Skeletal muscle cell (primary cell): ENCODE results near the gene PARD6G.

ENCODE experiments used
- DNase-seq: peaks from one replicate; pipeline ENCODE4 v3.0.0-alpha.2; 2010; ENCODE audit warnings: low read depth
- H3K4me3 ChIP-seq: 2 replicates; pipeline ENCODE4 v1.5.1; 2011; ENCODE audit warnings: low read depth, mild to moderate bottlenecking, control low read depth, low read length, moderate library complexity

The PARD6G gene

DNA sequence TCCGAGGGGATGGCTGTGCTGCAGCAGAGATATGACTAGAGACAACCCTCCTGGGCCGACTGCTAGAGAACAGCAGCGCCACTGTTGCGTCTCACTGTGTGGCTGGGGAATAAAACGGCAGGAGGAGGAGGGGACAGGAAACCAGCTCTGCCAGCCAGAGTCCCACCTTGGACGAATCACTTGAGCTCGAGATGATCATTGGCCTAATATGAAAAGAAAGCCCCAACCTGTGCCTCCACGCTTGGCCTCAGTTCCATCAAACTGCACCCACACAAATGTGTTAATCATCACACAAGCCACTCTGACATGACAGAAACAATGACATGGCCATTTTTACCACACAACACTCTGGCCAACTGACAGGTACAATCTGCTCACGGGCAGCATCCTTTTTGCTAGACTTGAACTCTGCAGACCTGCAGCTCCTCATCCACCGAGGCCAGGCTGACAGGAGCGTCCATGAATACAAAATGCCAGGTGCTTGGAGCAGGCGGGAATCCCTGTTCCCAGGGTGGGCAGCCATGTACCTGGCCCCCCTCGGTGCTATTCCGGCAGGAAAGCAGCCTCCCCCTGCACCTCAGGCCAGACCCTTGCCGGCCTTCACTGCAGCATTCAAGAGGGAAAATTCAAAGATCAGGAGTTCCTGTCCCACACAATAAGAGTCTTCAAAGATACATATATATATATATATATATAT is 52.3 kb downstream of the PARD6G start:
- DNase-seq: no peak
- no peak overlapping the region for H3K4me3 ChIP-seq

DNA sequence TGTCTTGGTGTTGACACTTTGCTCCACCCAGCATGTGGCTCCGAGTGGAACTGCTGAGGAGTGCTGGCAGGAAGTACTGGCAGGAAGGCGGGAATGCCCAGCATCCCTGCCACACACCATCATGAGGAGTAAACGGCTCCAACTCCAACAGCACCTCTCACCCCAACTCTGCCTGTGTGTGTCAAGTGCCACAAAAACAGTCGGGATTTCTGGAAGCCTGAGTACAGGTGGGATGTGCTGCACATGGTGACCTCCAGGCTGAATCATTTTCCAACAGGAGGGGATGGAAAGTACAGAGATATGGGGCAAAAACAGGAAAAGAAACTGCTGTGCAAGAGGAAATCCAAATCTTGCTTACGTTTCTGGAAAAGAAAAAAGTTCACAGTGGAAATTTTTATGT is 53.6 kb downstream of the PARD6G start:
- H3K4me3 ChIP-seq: no peak overlapping the region

DNA sequence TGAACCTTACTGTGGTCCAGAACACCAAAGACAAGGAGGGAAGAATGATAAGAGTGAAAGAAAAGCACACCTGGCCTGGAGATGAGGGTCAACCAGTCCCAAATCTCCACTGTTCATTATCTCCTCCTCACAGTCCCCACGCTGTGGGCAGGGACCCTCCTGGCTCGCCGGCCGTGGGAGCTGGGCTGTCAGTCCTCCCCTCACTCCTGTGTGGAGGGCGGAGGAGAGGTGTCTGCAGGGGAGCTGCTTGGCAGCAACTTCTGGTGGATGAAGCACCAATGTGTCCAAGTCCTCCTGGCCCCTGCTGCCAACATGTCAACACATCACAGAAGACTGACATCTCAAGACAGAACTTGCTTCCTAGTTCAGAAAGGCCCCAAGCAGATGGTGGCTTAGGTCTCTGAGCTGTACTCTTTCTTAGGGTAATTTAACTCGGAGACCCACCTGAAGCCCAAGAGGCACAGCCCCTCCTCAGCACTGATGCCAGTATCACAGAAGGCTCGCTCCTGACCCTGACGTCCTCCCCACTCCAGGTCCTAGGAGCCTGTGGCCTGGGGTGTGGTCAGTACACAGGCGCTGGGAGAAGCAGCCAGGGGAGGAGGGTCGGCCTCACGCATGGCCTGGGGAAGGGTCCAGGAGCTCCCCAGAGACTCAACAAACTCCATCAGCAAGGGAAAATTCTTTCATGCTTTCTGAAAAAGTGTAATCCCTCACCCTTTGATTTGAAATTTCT is 54.5 kb downstream of the PARD6G start:
- H3K4me3 ChIP-seq: no peak overlapping the region
- DNase-seq: no peak

More for the DNA sequence above, 53.6 kb downstream of the PARD6G start:
- DNase-seq: no peak

DNA sequence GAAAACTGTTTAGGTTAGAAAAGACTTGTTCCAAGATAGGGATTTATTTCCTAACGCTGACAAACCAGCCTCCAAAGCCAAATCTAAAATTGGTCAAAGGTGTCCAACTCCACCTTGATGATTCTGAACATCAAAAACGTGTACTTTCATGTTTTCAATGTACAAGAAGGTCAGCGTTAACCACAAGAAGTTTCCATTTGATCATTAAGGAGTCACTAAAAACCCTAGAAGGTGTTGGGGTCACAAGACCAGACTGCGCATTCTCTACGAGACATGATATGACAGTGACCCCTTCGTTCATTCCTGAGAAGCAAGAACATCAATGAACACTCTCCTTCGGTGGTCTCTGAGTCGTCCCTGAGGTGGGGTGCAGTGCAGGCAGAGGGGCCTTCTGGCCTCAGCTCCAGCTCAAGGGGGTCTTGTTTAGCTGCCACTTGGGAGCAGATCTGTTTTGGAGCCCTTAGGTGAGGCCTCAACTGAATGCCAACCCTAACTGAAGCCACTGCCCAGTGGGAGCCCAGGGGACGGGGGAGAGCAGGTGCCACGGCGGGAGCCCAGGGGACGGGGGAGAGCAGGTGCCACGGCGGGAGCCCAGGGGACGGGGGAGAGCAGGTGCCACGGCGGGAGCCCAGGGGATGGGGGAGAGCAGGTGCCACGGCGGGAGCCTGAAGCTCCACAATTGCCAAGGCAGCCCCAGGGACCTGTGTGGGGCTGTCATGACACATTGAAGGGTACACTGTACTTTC is 55.2 kb downstream of the PARD6G start:
- no peak overlapping the region for H3K4me3 ChIP-seq
- DNase-seq: no peak

DNA sequence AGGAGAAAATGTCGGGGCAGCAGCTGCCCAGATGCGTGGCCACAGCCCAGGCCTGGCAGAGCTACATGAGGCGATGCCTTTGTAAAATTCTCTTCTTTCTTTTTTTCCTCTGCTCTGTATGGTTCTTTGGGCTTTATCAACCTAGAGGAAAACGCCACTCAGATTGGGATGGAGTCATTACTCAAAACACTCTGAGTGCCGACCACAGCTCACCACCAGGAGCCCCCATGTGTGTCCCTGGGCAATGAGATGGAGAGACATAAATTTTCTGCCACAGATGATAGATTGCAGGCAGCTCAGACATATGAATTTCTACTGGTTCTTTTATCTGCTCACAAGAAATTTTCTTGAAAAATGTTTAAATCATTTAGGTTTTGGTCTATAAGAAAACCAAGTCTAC is 56.0 kb downstream of the PARD6G start:
- H3K4me3 ChIP-seq: no peak overlapping the region
- DNase-seq: no peak

DNA sequence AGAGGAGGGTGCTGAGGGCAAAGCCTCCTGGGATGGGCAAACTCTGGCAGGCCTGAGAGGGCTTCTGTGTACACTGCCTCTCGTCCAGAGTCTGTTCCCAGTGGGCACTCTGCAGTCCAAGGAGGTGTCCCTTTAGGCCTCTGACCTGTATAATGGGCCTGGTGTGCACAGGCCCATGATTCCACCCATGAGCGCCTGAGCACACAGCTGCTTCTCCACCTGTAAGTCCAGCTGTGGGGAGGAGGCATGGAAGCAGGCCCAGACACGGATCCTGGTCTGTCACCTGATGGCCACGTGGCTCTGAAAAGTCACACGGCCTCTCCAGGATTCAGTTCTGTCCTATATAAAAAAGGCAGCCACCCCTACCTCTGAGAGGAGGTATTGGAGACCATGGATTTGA is 57.0 kb downstream of the PARD6G start:
- H3K4me3 ChIP-seq: no peak overlapping the region
- no peak for DNase-seq

DNA sequence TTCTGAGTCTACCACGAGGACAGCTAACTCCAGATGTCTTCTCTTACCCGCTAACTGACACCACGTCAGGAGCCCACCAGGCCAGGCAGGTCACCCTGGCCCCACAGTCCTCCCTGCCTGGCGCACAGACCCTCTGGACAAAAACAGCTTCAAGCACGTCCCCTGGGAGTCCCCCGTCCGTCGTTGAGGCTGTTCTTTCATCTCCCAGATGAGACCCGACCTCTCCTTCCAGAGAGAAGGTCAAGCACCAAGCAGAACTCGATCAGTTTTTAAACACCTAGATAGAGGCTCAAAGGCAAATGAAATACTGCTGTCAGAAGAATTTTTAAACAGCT is 57.8 kb downstream of the PARD6G start:
- DNase-seq: no peak
- no peak overlapping the region for H3K4me3 ChIP-seq

DNA sequence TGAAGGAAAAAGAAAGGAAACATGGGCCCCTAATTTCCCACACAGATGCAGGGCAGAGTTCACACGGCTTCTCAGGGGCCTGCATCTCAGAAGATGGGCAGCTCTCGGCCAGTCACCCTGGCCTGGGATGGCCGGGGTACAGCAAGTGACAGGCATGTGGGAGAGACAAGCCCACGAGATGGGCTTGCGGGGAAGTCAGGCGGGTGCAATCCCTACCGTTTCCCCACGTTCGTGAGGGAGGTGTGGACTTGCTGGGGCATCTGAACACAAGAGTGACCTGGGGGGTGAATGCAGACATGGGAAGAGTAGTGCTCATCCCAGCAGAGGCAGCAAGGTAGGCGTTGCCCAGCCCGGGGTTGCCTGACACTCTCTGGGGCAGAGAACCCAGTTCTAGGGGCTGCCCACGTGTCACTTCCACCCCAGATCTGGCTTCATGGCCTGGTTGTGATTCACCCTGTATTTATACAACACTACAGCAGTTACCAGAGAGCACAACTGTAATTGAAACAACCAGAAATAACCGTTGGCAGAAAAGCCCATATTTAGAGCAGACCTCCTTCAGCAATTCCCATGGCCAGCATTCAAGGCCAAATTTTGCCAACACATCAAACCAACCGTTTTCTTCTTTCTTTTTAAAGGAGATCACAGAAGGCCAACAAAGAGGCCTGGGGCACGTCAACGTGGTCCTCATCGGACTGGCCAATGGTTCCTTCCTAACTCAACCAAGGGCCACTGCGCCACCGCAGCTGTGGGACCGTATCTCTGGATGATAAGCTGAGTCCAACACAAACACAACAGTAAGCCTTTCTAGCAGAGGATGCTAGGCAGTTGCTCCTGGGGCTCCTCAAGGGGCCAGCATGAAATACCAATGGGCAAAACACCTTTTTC is 58.4 kb downstream of the PARD6G start:
- no peak overlapping the region for H3K4me3 ChIP-seq
- no peak for DNase-seq

DNA sequence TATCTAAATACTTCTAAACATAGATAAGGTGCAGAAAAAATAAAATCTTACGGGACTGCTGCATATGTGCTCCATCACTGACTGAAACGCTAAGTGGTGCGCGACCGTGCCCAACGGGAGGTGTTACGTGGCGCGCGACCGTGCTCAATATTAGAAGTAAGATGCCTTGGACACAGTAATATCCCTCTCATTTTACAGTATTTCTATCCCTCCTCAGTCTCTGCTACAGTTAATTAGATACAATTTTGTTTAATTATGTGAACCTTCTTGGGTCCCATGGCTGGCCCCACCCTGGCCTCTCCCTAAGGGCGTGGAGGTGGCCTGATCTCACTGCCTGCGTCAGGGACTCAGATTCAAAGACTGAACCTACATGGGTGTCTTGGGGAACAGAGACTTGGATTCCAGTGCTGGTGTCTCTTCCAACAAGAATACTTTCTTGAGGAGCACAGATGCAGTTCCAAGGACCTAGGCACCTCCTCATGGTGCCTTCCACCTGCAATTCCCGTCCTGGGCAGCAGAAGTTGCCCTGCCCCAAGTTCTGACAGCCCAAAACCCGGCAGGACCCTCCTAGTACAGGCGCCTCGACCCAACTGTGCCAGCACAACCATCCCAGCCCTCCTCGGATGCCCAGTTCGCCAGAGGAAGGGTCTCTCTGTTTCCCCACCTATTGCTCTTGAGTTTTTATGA is 59.2 kb downstream of the PARD6G start:
- no peak for DNase-seq
- no peak overlapping the region for H3K4me3 ChIP-seq

DNA sequence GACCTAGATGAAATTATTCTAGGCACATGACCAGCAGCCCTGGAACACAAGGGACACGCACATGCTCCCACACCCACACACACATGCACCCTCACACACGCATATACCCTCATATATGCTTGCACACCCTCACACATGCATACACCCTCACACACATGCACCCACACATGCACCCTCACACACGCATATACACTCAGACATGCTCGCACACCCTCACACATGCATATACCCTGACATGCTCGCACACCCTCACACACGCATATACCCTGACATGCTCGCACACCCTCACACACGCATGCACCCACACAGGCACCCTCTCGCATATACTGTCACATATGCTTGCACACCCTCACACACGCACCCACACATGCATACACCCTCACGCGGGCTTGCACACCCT is 61.8 kb downstream of the PARD6G start:
- DNase-seq: no peak
- no peak overlapping the region for H3K4me3 ChIP-seq

DNA sequence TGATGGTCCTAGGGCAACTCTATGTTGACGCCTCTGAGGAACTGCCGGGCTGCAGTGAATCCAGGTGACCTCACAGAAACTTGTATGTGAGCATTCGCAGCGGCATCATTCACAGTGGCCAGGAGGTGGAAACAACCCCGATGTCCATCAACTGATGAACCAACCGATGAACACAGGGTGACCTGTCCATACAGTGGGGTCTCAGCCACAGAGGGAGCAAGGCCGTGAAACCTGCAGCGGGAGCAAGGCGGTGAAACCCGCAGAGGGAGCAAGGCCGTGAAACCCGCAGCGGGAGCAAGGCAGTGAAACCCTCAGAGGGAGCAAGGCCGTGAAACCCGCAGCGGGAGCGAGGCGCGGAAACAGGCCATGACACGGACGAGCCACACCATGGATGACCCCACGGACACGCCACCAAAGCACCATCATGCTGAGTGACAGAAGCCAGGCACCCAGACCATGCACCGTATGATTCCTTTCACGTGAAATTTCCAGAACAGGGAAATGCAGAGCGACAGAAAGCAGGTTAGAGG is 63.0 kb downstream of the PARD6G start:
- no peak for DNase-seq
- H3K4me3 ChIP-seq: no peak overlapping the region

DNA sequence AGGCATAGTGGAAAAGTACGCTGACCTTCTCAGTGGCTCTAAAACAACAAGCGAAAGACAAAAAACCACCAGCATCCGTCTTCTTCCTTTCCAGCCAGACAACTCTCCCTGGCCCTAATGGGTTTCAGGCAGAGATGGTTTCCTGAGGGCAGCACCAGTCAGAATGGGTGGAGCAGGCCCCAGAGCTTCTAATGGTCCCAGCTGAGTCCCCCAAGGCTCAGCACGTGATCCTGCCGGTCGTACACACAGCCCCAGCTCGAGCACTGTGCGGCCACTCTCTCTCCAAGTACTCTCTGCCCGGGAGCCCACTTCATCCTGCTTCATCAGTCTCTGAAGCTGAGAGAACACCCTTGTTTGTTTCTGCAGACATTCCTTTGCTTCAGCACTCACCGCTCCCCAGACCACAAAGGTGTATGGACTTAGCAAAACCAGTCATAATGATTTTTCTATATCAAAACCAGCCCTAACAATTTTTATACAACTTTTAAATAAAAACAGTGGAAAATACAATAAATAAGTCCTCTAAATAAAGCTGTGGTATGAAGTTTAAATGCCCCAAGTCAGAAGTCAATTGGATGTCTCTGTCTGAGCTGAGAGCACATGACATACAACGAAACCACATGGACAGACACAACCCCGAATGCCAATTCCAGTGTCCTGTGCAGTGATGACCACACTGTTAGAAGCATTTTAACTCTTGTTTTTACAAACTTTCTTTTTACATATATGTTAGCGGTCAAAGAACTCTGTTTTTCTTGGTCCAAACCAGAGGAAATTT is 63.9 kb downstream of the PARD6G start:
- no peak for DNase-seq
- H3K4me3 ChIP-seq: no peak overlapping the region

DNA sequence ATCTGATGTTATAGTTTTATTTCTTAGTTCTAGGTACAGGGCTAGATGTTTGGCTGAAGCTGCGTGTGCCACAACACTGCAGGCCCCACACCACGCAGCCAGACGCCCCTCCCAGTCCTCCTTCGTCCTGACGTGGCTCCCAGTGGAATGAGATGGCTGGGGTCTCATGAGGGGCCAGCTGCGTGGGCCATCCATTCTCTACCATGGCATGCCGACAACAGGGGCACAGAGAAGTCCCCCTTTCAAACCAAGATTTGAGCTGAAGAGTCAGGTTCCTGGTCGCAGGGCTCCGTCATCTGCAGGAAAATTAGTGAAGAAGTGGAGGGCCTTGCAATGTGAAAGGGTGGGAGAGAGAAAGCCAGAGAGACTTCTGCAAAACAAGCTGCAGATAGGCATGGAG is 64.5 kb downstream of the PARD6G start:
- no peak overlapping the region for H3K4me3 ChIP-seq
- no peak for DNase-seq

DNA sequence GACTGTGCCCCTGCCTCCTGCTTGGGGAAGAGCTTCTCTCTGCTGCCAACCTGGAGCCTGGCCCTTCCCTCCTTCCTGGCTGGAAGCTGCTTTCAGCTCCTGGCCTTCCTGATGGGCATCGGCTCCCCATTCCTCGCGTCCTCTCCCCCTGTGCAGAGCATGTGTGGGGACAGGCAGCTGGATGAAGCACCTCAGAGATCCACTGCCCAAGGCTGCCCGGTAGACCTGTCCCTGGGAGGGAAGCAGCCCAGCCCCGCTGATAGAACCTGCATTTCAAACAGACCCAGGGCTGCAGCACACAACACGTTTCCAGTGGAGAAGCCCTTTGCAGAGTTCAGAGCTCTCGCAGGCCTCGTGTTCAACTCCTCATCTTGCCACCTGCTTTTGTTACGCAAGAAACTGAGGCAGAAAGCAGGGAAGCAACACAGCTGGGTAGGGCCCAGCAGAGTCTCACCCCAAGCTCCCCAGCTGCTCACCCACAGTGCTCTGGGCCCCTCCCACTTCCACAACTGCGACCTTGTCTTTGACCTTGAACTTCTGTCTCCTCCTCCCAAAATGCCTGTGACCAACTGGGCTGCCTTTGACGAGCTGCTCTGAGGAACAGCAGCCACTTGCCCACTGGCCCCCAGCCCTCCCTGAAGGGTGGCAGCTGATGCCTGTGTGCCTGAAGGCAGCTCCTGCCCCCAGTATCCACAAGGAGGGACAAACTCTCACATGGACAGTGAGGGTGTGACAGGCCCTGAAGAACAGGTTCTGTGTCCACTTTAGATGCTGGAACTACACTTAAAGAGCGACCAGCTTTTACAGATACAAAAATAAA is 65.5 kb downstream of the PARD6G start:
- H3K4me3 ChIP-seq: no peak overlapping the region
- DNase-seq: no peak

DNA sequence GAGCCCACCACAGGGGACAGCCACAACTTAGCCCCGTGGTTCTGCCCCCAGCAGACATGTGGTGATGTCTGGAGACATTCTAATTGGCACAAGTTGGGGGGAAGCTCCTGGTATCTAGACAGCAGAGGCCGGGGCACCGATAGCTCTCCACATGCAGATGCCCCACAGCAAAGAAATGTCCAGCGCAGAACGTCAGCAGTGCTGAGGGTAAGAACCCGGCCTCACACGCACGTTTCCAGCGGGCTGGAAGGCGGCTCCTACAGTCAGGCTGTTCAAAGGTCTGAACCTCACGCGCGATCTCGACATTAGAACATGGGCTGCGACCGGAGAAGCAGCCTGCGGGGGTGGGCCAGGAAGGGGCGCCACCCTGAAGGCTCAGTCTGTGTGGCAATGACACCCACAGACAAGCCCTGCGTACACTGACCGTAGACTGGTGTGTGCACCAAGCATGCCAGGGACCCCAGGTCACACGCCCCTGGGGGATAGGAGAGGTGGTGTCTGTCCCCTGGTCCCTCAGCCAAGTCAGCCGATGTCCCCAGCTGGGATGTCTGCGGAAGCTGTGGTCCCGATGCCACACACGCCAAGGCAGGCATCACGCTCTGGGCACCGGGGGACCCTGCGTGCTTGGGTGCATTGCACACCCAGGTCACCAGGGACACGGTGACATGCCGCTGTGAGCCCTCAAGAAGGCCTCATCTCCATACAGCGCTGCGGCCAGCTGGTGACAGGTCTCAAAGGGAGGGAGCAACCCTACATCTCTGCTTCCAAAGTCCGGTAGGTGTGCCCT is 66.3 kb downstream of the PARD6G start:
- no peak overlapping the region for H3K4me3 ChIP-seq
- no peak for DNase-seq

DNA sequence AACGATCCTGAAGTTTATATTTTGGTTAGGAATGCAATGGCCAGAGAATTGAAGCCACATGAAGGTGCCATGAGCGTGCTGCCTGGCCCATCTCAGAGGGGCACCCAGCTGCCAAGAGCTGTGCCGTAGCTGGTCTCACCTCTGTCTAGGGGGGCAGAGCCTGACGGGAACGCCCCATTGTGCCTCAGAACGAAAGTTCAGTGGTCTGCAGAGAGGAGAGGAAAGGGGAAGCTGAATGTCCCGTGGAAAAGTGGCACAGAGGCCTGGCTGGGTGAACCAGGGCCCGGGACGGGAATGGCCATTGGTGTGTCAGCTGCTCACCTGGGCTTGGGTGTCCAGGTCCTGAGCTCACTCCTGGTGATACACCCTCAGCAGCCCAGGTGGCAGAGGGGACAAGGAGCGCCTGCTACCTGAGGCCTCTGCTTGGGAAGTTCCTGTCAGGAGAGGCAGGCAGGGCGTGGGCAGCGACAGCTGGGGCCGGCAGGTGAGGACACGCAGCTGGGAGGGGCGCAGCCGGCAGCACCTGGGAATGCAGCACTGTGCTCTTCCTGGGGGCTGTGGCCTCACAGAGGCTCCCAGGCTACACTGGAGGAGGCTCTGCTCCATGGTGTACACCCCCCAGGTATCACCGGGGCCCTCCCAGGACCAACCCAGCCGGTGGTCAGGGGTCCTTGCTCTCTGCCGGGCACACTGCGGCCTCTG is 67.3 kb downstream of the PARD6G start:
- no peak for DNase-seq
- H3K4me3 ChIP-seq: no peak overlapping the region
